NCI-H524 (cell line): ENCODE measurements around the gene GNB1L.

Source experiments
- DNase-seq, 2 experiments: peaks; one replicate each; lab custom pipeline; 2025; lab: John Stamatoyannopoulos, UW

The GNB1L gene

GRCh38 chr22:19808873-19809478 lies 45.7 kb downstream of the GNB1L start:
- DNase-seq, result no peak

DNA sequence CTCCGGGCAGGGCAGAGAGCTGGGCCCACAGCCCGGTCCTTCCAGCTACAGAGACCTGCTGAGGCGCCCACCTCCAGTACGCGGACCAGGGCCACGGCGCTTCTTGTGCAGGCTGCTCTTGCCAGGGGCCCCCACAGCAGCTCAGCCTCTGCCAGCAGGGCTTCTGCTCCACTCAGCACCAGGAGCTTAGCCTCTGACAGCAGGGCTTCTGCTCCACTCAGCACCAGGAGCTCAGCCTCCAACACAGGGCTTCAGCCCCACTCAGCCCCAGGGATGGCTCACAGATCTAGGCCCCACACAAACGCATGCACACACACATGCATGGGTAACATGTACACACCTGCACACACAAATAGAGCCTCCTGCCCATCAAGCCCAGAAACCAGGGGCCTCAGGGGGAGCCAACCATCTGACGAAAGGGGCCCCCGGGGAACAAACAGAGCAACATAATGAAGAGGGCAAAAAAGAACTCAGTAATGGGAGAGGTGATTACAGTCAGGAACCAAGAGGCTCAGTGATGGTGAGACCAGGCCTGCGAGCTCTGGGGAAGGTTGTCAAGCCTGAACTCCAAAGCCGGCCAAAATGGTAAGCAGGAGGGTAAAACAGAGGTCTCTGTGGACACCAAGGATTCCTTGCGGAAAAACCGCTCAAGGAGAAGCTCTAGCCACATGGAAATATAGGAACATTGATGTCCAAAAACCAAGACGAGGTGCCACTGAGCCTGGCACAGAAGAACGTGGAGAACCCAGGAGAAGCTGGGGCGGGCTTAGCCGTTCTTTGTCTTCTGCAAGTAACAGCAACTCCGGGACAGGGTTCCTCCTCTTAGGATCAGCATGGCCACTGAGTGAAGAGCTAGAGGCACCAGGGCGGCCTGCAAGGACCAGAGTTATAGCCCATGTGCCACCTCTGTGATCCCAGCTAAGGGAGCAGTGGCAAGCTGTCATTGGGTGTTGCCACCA lies 46.5 kb downstream of the GNB1L start:
- DNase-seq, result peak in 1 of 2 experiments; percentile 17

DNA sequence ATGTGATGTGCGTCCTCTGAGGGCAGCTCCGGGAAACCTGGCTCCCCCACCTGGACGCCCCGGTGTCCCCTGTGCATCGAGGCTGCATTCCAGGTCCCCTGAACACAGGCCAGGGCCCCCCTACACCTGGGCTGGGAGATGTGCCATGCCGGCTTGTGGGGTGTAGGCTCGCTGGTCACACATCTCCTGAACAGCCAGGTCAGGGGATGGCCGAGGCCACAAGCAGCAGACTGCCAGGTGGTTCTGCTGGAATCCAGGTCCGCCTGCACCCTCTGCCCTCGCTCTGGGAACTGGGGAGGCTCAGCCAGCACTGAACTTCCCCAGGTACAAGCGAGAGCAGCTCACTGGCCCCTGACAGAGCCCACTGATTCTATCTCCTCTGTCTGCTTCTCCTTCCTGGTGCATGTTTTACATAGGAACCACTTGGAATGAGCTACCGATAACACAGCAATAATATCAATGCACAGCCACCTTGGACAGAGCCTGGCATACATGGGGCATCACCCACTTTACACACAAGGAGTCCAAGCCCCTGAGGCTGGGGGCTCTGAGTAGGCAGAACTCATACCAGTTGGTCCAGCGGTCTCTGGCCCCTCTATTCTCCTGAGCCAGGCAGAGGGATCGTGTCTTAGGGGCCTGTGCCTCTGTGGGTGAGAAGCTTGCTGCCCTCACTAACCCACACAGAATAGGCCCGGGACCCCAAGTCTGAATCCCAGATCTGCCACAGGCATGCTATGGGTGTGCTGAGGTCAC lies 47.3 kb downstream of the GNB1L start:
- DNase-seq, result no peak

- DNase-seq, result peak; percentile 93 to 99
Measured at GRCh38 chr22:19806213-19807160, 48.2 kb downstream of the GNB1L start.

- no peak for DNase-seq
Measured at GRCh38 chr22:19805821-19806212, 48.9 kb downstream of the GNB1L start.

DNA sequence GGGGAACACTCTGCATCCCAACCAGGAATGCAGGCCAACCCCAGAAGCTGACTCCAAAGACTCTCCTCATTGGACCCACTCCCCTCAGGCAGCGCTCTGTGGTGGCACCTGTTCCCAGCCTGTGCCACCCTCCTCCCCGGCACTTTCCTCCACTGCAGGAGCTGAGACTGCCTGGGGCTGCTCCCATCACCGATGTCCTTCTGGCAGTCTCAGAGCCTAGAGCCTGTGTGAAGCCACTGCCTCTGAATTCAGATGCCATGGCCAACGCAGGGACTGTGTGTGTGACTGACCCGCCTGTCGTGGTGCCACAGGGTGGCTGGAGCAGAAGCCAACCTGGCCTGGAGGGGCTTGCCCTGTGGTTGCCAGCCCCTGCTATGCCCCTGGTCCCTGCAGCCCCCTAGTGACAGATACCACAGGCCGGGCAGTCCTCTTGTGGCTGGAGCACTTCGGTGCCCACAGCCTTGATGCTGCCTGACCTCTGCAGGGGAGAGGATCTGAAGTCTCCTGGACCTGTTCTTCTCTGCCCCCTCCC lies 50.9 kb downstream of the GNB1L start:
- no peak for DNase-seq

- DNase-seq, result no peak
Measured at GRCh38 chr22:19802894-19803735, 51.6 kb downstream of the GNB1L start.

- no peak for DNase-seq
Measured at GRCh38 chr22:19802001-19802893, 52.4 kb downstream of the GNB1L start.

DNA sequence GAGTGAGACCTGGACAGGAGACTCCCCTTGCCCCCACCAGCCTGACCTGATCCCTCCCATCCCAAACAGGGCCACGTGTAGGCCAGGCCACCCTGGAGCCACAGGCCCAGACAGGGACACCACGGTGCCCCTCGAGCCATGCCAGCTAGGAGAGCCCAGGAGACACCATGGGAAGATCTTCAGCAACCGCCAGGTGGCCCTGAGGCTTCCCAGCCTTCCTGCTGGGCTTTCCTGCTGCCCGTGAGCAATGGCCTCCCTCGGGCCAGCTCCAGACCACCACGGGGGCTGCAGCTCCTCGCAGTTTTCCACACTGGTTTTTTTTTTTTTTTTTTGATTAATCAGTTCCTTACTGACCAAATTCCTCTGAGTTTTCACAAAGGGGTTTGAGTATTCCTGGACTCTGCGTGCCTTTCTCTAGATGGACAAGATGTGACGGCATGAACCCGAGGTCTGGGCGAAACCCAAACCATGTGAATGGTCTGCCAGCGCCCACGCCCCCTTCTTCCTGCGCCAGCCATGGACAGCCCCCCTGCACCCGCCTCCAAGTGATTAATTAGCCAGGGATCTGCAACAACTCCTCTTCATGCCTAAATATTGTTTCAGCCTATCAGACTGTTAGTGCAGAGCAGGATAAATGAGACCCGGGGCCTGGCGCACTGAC lies 53.2 kb downstream of the GNB1L start:
- DNase-seq, result no peak

DNA sequence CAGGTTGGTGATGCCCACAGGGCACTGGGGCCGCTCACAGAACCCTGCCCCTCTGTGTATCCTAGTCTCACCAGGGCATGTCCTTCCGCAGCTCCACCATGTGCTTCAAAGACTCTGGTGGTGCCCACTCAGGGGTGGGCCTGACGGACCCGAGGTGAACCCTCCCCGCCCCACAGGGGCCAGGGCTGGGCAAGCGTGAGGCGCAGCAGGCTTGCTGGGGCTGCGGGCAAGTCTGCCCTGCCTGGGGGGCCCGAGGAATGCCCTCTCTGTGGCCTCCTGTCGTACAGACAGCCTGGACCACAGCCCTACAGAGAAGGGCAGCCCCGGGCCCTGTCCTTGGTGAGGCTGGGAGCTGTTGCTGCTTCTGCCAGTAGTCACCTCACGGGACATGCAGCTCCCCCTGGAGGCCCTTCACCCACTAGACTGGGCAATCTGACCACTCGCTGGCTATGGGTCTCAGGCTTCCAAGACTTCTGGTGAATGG lies 53.9 kb downstream of the GNB1L start:
- DNase-seq, result no peak

GRCh38 chr22:19800306-19800705 lies 54.4 kb downstream of the GNB1L start:
- DNase-seq, result no peak

- DNase-seq, result no peak
Measured at GRCh38 chr22:19799322-19800190, 55.1 kb downstream of the GNB1L start.

- peak in 1 of 2 experiments; percentile 17 for DNase-seq
Measured at GRCh38 chr22:19798891-19799293, 55.8 kb downstream of the GNB1L start.

DNA sequence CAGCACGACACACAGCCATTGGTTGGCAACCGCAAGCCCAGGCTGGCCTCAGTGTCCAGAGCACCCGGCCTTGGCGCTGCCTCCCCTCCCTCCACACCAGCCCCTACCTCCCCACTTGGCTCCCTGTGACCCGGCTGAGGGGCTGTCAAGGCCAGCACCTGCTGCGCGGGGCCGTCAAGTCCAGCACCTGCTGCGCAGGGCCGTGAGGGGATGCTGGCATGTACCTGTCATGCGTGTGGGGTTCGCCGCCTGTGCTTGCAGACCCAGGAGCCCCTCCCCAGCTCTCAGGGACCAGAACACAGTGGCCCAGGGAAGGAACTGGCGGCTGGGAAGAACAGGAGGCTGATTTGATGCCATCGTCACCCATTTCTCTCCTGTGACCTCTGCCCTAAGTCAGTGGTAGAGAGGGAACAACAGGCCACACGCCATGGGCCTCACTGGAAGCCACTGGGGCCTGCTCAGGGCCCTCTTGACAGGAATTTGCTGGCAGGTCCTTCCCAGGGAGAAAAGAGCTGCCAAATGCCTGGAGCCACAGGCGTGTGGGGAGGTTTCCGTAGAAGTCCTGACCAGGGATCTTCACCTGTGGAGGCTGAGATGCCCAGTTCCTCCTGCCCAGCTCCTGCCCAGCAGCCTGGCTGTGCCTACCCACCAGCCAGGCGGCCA lies 56.5 kb downstream of the GNB1L start:
- DNase-seq, result no peak

DNA sequence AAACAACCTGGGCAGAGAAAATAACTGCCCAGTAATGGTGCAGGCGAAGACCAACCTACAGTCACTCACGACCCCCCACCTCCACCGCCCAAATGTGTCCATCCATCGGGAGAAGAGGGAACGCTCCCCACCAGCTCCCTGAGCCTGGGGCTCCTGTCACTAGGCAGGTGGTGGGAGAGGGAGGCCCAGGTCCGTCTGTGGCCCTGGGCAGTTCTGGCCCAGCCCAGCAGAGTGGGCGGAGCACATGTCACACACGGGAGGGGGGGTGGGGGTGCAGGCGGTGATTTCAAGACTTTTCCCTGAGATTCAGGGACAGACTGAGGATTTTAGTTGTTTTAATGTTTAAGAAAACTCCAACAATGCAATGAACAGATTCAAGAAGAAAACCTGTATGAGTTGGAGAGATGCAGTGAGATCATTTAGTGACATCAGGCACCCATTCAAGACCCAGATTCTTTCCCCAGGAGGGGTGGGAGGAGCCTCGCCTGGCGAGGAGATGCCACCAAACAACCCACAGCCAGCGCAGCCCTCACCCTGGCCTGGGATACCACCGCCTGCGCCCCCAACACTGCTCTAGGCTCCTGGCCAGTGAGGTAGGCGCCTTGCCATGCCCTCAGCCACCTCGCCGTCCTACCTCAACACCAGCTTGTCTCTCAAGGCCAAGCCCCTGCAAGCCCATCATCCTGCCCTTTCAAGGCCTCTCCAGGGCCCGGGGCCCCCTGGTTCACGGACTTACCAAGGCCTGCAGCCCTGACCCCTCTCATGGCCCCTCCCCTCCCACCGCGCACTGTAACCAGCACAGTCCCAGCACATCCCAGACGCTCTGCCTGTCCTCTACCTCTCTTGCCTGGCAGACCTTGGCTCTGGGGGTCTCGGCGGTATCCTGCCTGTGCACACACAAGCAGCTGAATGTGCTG lies 57.3 kb downstream of the GNB1L start:
- DNase-seq, result no peak

GRCh38 chr22:19796160-19796559 lies 58.5 kb downstream of the GNB1L start:
- DNase-seq, result no peak
